IPS-20b (cell line): ENCODE measurements around the gene BORCS8.
"Not testable (repeated sequence)": the region's sequence is repeated elsewhere in the genome, so short reads cannot be mapped to it uniquely, and the experiment has no call there.

Experiments used
- H3K27ac ChIP-seq: one replicate; pipeline ENCODE4 v1.5.1; 2013; ENCODE audit warnings: low read length
- H3K27me3 ChIP-seq: 2 replicates; pipeline ENCODE4 v1.6.1; 2013; ENCODE audit warnings: mild to moderate bottlenecking, low read length, inconsistent platforms; ENCODE audit not compliant: insufficient read depth
- H3K36me3 ChIP-seq: 2 replicates; pipeline ENCODE4 v1.6.1; 2013; ENCODE audit warnings: low read depth, mild to moderate bottlenecking, inconsistent platforms, low read length, moderate library complexity; ENCODE audit not compliant: insufficient read depth
- H3K4me1 ChIP-seq: 2 replicates; pipeline ENCODE4 v1.6.1; 2013; ENCODE audit warnings: mild to moderate bottlenecking, control low read depth, inconsistent platforms, low read length, moderate library complexity; ENCODE audit not compliant: insufficient read depth
- H3K4me3 ChIP-seq: 2 replicates; pipeline ENCODE4 v1.5.1; 2013; ENCODE audit warnings: mild to moderate bottlenecking, low read length, inconsistent platforms
- H3K9ac ChIP-seq: 2 replicates; pipeline ENCODE4 v1.6.1; 2013; ENCODE audit warnings: low read depth, mild to moderate bottlenecking, inconsistent platforms, low read length, moderate library complexity
- H3K9me3 ChIP-seq: 2 replicates; pipeline ENCODE4 v1.6.1; 2013; ENCODE audit warnings: mild to moderate bottlenecking, low read depth, low read length, inconsistent platforms; ENCODE audit not compliant: insufficient read depth

BORCS8 gene

GRCh38 chr19:19155495-19156219 is 36.3 kb downstream of the BORCS8 start:
- Histone ChIP-seq H3K27me3 (no peaks in the 10 kb centered on the region; the same call in 1 of the 2 replicates), H3K4me3 (no peak overlapping the region), H3K9me3 (no peaks in the 10 kb centered on the region), H3K9ac (no peak overlapping the region), H3K27ac (no peak overlapping the region), H3K4me1 (peaks cover under 1% of the 10 kb centered on the region; the same call in 1 of the 2 replicates), H3K36me3 (no peaks in the 10 kb centered on the region)

GRCh38 chr19:19154768-19155494 is 37.0 kb downstream of the BORCS8 start:
- Histone ChIP-seq H3K9ac (no peak overlapping the region), H3K9me3 (no peaks in the 10 kb centered on the region), H3K4me3 (no peak overlapping the region), H3K36me3 (no peaks in the 10 kb centered on the region), H3K4me1 (no peaks in the 10 kb centered on the region), H3K27ac (no peak overlapping the region), H3K27me3 (no peaks in the 10 kb centered on the region; the same call in 1 of the 2 replicates)

GRCh38 chr19:19152668-19153384 is 39.1 kb downstream of the BORCS8 start:
- H3K27ac ChIP-seq = no peak overlapping the region
- H3K36me3 ChIP-seq = no peaks in the 10 kb centered on the region
- H3K27me3 ChIP-seq = no peaks in the 10 kb centered on the region; the same call in 1 of the 2 replicates
- no peaks in the 10 kb centered on the region for H3K9me3 ChIP-seq
- no peak overlapping the region for H3K9ac ChIP-seq
- H3K4me3 ChIP-seq = no peak overlapping the region
- no peaks in the 10 kb centered on the region for H3K4me1 ChIP-seq

GRCh38 chr19:19151418-19151817 is 40.5 kb downstream of the BORCS8 start:
- Histone ChIP-seq H3K4me3 (no peak overlapping the region), H3K9me3 (no peaks in the 10 kb centered on the region), H3K4me1 (no peaks in the 10 kb centered on the region), H3K9ac (no peak overlapping the region), H3K36me3 (no peaks in the 10 kb centered on the region), H3K27ac (no peak overlapping the region), H3K27me3 (no peaks in the 10 kb centered on the region)

- Histone ChIP-seq H3K9me3 (no peaks in the 10 kb centered on the region), H3K36me3 (no peaks in the 10 kb centered on the region), H3K27ac (no peak overlapping the region), H3K4me1 (no peaks in the 10 kb centered on the region), H3K27me3 (no peaks in the 10 kb centered on the region), H3K9ac (no peak overlapping the region), H3K4me3 (no peak overlapping the region)
These were observed 42.5 kb downstream of the BORCS8 start for GRCh38 chr19:19149435-19149834.

- H3K27ac ChIP-seq, H3K9ac ChIP-seq, H3K27me3 ChIP-seq, H3K36me3 ChIP-seq, H3K4me1 ChIP-seq, H3K9me3 ChIP-seq, H3K4me3 ChIP-seq: not testable (repeated sequence)
These were observed 43.4 kb downstream of the BORCS8 start for GRCh38 chr19:19148504-19148903.

GRCh38 chr19:19147344-19147743 is 44.6 kb downstream of the BORCS8 start:
- Histone ChIP-seq H3K4me3 (no peak overlapping the region), H3K4me1 (no peaks in the 10 kb centered on the region), H3K9me3 (no peaks in the 10 kb centered on the region), H3K27ac (no peak overlapping the region), H3K9ac (no peak overlapping the region), H3K36me3 (no peaks in the 10 kb centered on the region), H3K27me3 (no peaks in the 10 kb centered on the region)

- H3K4me1 ChIP-seq = no peaks in the 10 kb centered on the region
- H3K36me3 ChIP-seq = no peaks in the 10 kb centered on the region
- no peak overlapping the region for H3K27ac ChIP-seq
- H3K4me3 ChIP-seq = no peak overlapping the region
- no peaks in the 10 kb centered on the region for H3K27me3 ChIP-seq
- H3K9me3 ChIP-seq = no peaks in the 10 kb centered on the region
- H3K9ac ChIP-seq = no peak overlapping the region
These were observed 45.1 kb downstream of the BORCS8 start for GRCh38 chr19:19146865-19147264.

- Histone ChIP-seq H3K27ac (no peak overlapping the region), H3K36me3 (no peaks in the 10 kb centered on the region), H3K4me3 (no peak overlapping the region; the same call in 1 of the 2 replicates), H3K9ac (no peak overlapping the region), H3K27me3 (peaks cover 2% of the 10 kb centered on the region), H3K9me3 (no peaks in the 10 kb centered on the region), H3K4me1 (no peaks in the 10 kb centered on the region)
These were observed 46.0 kb downstream of the BORCS8 start for GRCh38 chr19:19145684-19146608.

GRCh38 chr19:19145281-19145680 is 46.7 kb downstream of the BORCS8 start:
- Histone ChIP-seq H3K9me3 (no peaks in the 10 kb centered on the region), H3K9ac (no peak overlapping the region), H3K36me3 (no peaks in the 10 kb centered on the region), H3K27me3 (peaks cover 8% of the 10 kb centered on the region), H3K4me1 (no peaks in the 10 kb centered on the region), H3K27ac (no peak overlapping the region), H3K4me3 (no peak overlapping the region)

GRCh38 chr19:19142347-19142746 is 49.6 kb downstream of the BORCS8 start:
- H3K9me3 ChIP-seq = no peaks in the 10 kb centered on the region
- no peak overlapping the region for H3K9ac ChIP-seq
- H3K4me1 ChIP-seq = no peaks in the 10 kb centered on the region
- H3K4me3 ChIP-seq = no peak overlapping the region
- no peak overlapping the region for H3K27ac ChIP-seq
- H3K36me3 ChIP-seq = no peaks in the 10 kb centered on the region
- peaks cover 17% of the 10 kb centered on the region for H3K27me3 ChIP-seq
